Natural killer cell (primary cell): ENCODE measurements around the gene PCP4. TPM values are rescaled to one million over a fixed set of nuclear protein-coding genes. Genes with fewer than 3 reads are reported as not detected.
"Not testable (repeated sequence)": the region's sequence is repeated elsewhere in the genome, so short reads cannot be mapped to it uniquely, and the experiment has no call there.

ENCODE experiments used
- ATAC-seq, 3 donors: fragments of 150-1000 bp in 2 of 3; fragments of 200-7000 bp in 1 of 3; cut with Tn5 transposase; 1 replicate in 1 of 3; 2 replicates in 2 of 3; pipeline ENCODE4 v1.10.0; 2021; ENCODE audit warnings: mild to moderate bottlenecking in 2 of 3, moderate library complexity in 2 of 3
- DNase-seq, 2 donors: peaks; one replicate each; pipeline versions ENCODE4 v3.0.0 to v3.0.0-alpha.2; 2013 to 2021; ENCODE audit warnings: mixed read lengths in 1 of 2
- H3K27ac ChIP-seq: one replicate; pipeline ENCODE4 v1.5.1; 2013; ENCODE audit warnings: mild to moderate bottlenecking, low read length
- H3K27me3 ChIP-seq: one replicate; pipeline ENCODE4 v1.6.1; 2013; ENCODE audit warnings: low read length; ENCODE audit not compliant: control insufficient read depth, insufficient read depth
- H3K36me3 ChIP-seq: one replicate; pipeline ENCODE4 v1.6.1; 2013; ENCODE audit warnings: low read length; ENCODE audit not compliant: control insufficient read depth, insufficient read depth
- H3K4me1 ChIP-seq: one replicate; pipeline ENCODE4 v1.6.1; 2013; ENCODE audit warnings: low read length; ENCODE audit not compliant: control insufficient read depth, insufficient read depth
- H3K4me3 ChIP-seq: one replicate; pipeline ENCODE4 v1.5.1; 2013; ENCODE audit warnings: low read length
- H3K9me3 ChIP-seq: one replicate; pipeline ENCODE4 v1.6.1; 2013; ENCODE audit warnings: low read length; ENCODE audit not compliant: control insufficient read depth, insufficient read depth
- H3K27ac Mint-ChIP-seq, 2 donors: one replicate each; pipeline ENCODE4 v1.8.0; 2022; ENCODE audit warnings: mild to moderate bottlenecking in 2 of 2, mixed read lengths in 2 of 2, moderate library complexity in 1 of 2
- H3K27me3 Mint-ChIP-seq, 2 donors: one replicate each; pipeline ENCODE4 v1.8.0; 2022; ENCODE audit warnings: low read depth in 2 of 2, mixed read lengths in 2 of 2
- H3K36me3 Mint-ChIP-seq: one replicate; pipeline ENCODE4 v1.8.0; 2022; ENCODE audit warnings: mixed read lengths
- H3K4me1 Mint-ChIP-seq, 2 donors: one replicate each; pipeline ENCODE4 v1.8.0; 2022; ENCODE audit warnings: mixed read lengths in 2 of 2
- H3K4me3 Mint-ChIP-seq: one replicate; pipeline ENCODE4 v1.8.0; 2022; ENCODE audit warnings: mild to moderate bottlenecking, moderate library complexity, mixed read lengths
- H3K9me3 Mint-ChIP-seq, 2 donors: one replicate each; pipeline ENCODE4 v1.8.0; 2022; ENCODE audit warnings: mixed read lengths in 2 of 2
- WGBS: methylation state at CpG from one replicate; pipeline ENCODE4 v1.1.7; 2013; ENCODE audit warnings: missing lambda C conversion rate; ENCODE audit not compliant: insufficient coverage; 5-methylcytosine and 5-hydroxymethylcytosine counted together
- intact Hi-C: fragments of 100-400 bp; cut with micrococcal nuclease; formaldehyde crosslinking; loops from one replicate; pipeline ENCODE4 v1.14.2; 2022
- total RNA-seq, 4 donors: library from RNA; stranded (reverse); fragments of 120-200 nt in 1 of 4; gene quantifications; one replicate each; pipeline versions ENCODE4 v1.2.3 to v1.2.4, GENCODE V29; 2013 to 2022
- TF ChIP-seq, protein P1 (sequence below): fragments of 200-600 bp; IDR thresholded peaks from one replicate; pipeline ENCODE4 v1.8.0; 2022; ENCODE audit warnings: antibody characterized with exemption

Gene PCP4
- total RNA-seq, 3 donors from 2014 or later (not counting 1 experiment from before 2014, with no cell fraction given): not detected

DNA sequence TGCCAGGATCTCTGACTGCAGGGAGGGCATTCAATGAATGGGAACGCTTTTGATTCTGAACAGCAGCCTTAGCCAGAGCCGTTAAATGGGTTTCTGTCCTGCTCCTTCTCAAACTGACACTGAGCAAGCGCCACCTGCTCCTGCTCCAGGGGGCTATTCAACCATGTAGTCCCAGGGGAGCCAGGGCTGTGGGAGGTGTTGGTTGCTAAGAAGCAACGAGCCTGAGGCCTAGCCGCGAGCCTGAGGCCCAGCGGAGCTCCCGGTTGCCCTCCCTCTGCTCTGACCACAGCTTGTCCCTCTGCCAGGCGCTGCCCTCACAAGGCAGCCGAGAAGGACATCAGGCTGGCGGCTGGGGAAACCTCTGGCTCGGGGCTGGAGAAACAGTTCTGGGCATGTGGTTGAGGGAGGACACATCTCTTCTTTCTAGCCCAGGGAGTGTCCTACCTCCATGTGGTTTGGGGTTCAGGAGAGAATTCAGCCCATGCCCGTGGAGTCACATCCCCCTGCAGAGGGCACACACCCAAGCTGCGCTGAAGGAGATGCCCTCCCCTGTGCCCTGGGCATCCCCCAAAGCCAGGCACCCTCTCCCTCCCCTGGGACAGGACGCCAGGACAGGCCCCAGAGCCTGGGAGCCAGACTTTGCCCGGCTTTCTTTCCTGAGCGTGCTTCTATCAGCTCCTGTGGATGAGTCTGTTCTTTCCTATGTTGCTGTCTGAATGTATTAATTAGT is 18.0 kb downstream of the PCP4 start:
- Mint-ChIP-seq H3K36me3 (no peaks in the 10 kb centered on the region), H3K27me3 (no peaks in the 10 kb centered on the region), H3K9me3 (peaks cover 0 to under 1% of the 10 kb centered on the region in 2 donors), H3K4me1 (no peaks in the 10 kb centered on the region), H3K27ac (no peak overlapping the region), H3K4me3 (no peak overlapping the region)
- intact Hi-C loops: no loop called here
- no peak overlapping the region for H3K4me3 ChIP-seq
- WGBS: 79% methylated on average over 17 of the region's 17 CpGs
- no peak overlapping the region for H3K27ac ChIP-seq
- no peaks in the 10 kb centered on the region for H3K4me1 ChIP-seq
- TF ChIP-seq, protein P1, sequence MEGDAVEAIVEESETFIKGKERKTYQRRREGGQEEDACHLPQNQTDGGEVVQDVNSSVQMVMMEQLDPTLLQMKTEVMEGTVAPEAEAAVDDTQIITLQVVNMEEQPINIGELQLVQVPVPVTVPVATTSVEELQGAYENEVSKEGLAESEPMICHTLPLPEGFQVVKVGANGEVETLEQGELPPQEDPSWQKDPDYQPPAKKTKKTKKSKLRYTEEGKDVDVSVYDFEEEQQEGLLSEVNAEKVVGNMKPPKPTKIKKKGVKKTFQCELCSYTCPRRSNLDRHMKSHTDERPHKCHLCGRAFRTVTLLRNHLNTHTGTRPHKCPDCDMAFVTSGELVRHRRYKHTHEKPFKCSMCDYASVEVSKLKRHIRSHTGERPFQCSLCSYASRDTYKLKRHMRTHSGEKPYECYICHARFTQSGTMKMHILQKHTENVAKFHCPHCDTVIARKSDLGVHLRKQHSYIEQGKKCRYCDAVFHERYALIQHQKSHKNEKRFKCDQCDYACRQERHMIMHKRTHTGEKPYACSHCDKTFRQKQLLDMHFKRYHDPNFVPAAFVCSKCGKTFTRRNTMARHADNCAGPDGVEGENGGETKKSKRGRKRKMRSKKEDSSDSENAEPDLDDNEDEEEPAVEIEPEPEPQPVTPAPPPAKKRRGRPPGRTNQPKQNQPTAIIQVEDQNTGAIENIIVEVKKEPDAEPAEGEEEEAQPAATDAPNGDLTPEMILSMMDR: no peak
- H3K9me3 ChIP-seq: no peaks in the 10 kb centered on the region
- no peaks in the 10 kb centered on the region for H3K27me3 ChIP-seq
- DNase-seq (no peak), ATAC-seq (no peak)
- no peaks in the 10 kb centered on the region for H3K36me3 ChIP-seq

DNA sequence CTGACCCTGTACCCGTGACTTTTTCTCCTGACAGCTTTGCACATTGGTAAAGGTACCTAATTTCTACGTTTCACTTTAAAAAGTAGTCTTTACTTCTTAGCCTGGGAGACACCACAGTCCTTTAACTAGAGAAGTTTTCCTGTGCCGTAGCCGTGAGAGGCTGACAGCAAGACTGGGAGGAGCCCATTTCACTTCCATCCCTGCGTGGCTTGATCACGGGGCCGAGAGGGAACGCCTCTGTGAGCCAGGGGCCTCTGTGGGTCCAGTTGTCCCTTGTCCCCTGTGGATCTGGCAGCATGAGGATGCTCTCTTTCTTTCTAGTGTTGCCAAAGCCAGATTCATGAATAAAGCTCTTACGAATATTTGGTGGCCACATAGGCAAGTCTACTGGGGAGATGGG is 21.6 kb downstream of the PCP4 start:
- intact Hi-C loops: no loop called here
- H3K9me3 Mint-ChIP-seq: no peaks in the 10 kb centered on the region
- no peaks in the 10 kb centered on the region for H3K9me3 ChIP-seq
- DNase-seq (no peak), ATAC-seq (no peak)
- no peaks in the 10 kb centered on the region for H3K4me1 ChIP-seq
- no peaks in the 10 kb centered on the region for H3K27me3 ChIP-seq
- H3K36me3 ChIP-seq: no peaks in the 10 kb centered on the region
- no peak overlapping the region for H3K27ac Mint-ChIP-seq
- no peak overlapping the region for H3K27ac ChIP-seq
- no peaks in the 10 kb centered on the region for H3K4me1 Mint-ChIP-seq
- WGBS: 81% methylated on average over 9 of the region's 9 CpGs
- H3K4me3 Mint-ChIP-seq: no peak overlapping the region
- H3K36me3 Mint-ChIP-seq: no peaks in the 10 kb centered on the region
- TF ChIP-seq, protein P1: no peak
- H3K4me3 ChIP-seq: no peak overlapping the region
- no peaks in the 10 kb centered on the region for H3K27me3 Mint-ChIP-seq

DNA sequence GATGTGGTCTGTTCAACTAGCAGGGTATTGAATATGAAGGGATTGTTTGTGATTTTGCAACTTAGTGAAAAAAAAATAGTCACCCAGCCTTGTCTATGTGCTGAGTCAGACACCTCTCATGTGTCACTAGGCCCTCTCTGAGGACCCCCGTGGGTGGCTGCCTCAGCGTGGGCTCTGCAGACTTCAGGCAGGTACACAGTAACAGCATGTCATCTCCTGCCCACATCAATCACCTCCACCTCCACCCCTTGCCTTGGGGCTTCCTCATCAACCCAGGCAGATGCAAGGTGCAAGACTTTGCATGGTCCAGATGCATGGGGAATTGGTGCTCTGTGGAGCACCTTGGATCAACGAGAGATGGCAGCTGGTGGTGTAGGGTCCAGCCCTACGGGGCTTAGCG is 23.9 kb downstream of the PCP4 start:
- H3K27me3 Mint-ChIP-seq: no peaks in the 10 kb centered on the region
- TF ChIP-seq, protein P1: no peak
- Histone ChIP-seq H3K4me1 (no peaks in the 10 kb centered on the region), H3K27me3 (no peaks in the 10 kb centered on the region), H3K9me3 (no peaks in the 10 kb centered on the region), H3K36me3 (no peaks in the 10 kb centered on the region), H3K27ac (no peak overlapping the region), H3K4me3 (no peak overlapping the region)
- intact Hi-C loops: no loop called here
- H3K27ac Mint-ChIP-seq: no peak overlapping the region
- no peaks in the 10 kb centered on the region for H3K36me3 Mint-ChIP-seq
- DNase-seq (no peak), ATAC-seq (no peak)
- H3K4me3 Mint-ChIP-seq: no peak overlapping the region
- H3K9me3 Mint-ChIP-seq: peaks cover 3 to 4% of the 10 kb centered on the region in 2 donors
- 77% methylated on average over 5 of the region's 5 CpGs for WGBS
- no peaks in the 10 kb centered on the region for H3K4me1 Mint-ChIP-seq

DNA sequence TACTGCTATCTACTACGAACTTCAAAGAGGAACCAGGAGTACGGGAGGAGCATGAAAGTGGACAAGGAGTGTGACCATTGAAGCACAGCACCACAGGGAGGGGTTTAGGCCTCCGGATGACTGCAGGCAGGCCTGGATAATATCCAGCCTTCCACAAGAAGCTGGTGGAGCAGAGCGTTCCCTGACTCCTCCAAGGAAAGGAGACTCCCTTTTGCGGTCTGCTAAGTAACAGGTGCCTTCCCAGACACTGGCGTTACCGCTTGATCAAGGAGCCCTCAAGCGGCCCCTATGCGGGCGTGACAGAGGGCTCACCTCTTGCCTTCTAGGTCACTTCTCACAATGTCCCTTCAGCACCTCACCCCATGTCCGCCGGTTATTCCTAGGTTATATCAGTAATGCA is 24.6 kb downstream of the PCP4 start:
- H3K27ac Mint-ChIP-seq, H3K9me3 ChIP-seq, intact Hi-C loops, H3K4me3 ChIP-seq, H3K27ac ChIP-seq, H3K4me1 Mint-ChIP-seq, H3K9me3 Mint-ChIP-seq, H3K27me3 ChIP-seq, H3K36me3 Mint-ChIP-seq, H3K27me3 Mint-ChIP-seq, H3K4me3 Mint-ChIP-seq, DNase-seq, H3K36me3 ChIP-seq, ATAC-seq, H3K4me1 ChIP-seq: not testable (repeated sequence)
- 95% methylated on average over 8 of the region's 12 CpGs for WGBS
